Right kidney (tissue), 9 donors: Measurements from ENCODE around the gene PBOV1.

Experiments
- DNase-seq: peaks from one replicate; pipeline ENCODE4 v3.0.0-alpha.2; 2016
- long read RNA-seq, 8 donors: transcript quantifications; one replicate each; lab custom pipeline, GENCODE V29; 2026

Gene PBOV1
- long read RNA-seq, donor 1 = 0 reads
- long read RNA-seq, donor 2 = 0 reads
- long read RNA-seq, donor 3 = 0 reads
- long read RNA-seq, donor 4 = 0 reads
- long read RNA-seq, donor 5 = 0 reads
- long read RNA-seq, donor 6, partial matches to known transcripts = 0 of 1 reads
- long read RNA-seq, donor 6, other reads (novel, unspliced or antisense) = 0 of 1 reads
- long read RNA-seq, donor 7, partial matches to known transcripts = 0 of 1 reads
- long read RNA-seq, donor 7, other reads (novel, unspliced or antisense) = 0 of 1 reads
- long read RNA-seq, donor 8 = 0 reads

DNA sequence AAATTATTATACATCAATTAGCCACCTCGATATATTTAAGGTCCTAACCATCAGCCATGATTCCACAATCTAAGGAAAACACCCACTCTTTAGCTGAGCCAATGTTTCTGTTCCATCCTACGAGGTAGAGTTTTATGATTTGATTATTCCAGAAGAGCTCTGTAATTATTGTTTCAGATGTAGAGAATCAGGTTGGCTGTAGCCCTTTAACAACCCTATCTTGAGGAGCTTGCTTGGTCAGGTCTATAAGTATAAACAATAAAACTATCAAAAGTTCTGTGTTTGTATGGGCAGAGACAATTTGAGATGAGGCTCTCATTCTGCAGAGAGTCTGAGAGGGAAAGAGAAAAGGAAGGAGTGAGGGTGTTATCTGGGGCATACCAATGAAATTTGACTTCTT, at the start of gene PBOV1:
Gene PBOV1 (minus strand): TSS at position 43 of the 400 bp plus-strand sequence. CDS start 96 bp downstream, outside the sequence.
- DNase-seq = no peak

DNA sequence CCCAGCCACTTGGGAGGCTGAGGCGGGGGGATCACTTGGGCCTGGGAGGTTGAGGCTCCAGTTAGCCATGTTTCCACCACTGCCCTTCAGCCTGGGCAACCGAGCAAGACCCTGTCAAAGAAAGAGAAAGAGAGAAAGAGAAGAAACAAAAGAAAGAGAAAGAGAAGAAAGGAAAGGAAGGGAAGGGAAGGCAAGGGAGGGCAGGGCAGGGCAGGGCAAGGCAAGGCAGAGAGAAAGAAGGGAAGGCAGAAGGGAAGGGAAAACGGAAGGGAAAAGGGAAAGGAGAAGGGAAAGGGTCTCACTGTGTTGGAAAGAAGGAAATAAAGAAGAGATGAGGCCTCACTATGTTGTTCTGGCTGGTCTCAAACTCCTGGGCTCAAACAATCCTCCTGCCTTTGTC, 47.8 kb upstream of the PBOV1 start:
- DNase-seq = no peak

- DNase-seq = no peak
Measured at GRCh38 chr6:138264372-138264880, 46.1 kb upstream of the PBOV1 start.

DNA sequence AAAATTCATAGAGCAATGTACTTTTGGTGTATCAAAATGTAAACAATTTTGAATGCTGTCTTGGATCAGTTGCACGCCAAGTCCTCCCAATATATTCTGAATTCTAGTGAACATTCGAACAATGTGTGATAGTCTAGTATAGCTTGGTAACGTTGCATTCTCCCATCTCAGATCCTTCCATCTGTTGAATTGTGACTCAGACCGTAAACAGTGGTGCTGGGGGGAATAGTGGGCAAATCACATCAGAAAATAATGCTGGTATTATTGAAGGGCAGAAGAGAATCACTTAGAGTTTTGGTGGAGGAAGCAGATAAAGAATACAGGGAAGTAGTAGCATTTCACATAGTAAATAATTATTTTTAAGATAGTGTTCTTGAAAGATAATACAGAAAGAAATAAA, 45.7 kb upstream of the PBOV1 start:
- DNase-seq = no peak

DNA sequence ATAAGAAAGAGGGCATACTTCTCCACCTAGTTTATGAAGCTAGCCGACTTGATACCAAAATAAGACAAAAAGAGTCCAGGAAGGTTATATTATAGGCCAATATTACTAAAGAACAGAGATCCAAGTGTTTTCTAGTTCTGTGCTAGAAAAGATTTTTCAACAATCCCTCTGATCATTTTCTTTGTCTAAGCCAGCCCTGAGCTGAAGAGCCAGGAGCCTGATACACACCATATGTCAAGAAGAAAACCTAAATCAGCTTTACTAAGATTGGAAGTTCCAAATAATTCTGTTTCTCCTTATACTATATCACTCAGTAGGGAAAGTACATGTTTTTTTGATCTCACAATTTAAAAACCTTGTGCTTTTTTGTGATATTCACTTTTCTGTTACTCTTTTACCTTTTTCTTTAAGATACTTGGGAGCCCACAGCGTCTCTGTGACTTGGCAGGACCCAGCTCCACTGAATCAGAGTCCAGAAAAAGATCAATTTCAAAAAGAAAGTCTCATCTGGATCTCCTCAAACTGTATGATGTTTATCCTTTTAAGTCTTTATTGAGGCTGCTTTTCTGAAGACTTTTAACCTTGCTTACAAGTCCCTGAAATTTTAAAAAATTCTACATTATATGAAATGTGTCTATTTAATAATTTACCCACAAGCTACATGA, 43.0 kb upstream of the PBOV1 start:
- DNase-seq = no peak

DNA sequence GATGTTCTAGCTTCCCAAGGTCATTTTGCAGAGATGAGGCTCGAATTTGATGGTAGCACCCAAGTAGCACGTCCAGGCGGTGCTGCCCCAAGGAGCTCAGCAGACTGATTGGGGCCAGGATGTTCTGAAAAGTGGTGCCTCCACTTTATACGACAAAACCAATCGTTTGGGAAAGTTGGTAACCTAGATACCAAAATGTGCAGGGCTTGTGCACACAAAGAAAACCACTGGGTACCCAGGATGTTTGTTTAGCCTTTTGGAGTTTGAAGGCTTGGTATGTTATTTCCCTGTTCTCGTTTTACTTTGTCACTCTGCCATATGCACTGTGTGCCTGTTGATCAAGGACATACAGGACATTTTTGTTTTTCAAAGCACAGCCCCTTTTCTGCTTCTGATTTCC, 40.7 kb upstream of the PBOV1 start:
- DNase-seq = no peak

DNA sequence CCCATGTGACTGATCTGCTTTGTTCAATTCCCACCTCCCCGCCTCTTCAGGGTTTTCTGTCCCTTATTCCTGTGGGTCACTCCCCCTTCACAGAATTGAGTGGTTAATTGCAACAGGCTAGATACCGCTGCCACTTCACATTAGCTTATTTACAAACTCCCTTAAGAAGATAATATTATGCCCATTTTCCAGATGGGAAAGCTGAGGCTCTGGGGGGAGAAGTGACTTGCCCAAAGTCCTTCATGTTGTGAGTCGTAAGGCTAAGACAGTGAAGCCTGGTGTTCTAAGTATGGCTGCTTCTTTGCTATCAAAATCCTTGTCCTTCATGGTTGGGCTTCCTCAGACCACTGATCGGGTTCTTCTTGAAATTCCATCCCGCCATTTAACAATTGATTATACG, 39.9 kb upstream of the PBOV1 start:
- no peak for DNase-seq

DNA sequence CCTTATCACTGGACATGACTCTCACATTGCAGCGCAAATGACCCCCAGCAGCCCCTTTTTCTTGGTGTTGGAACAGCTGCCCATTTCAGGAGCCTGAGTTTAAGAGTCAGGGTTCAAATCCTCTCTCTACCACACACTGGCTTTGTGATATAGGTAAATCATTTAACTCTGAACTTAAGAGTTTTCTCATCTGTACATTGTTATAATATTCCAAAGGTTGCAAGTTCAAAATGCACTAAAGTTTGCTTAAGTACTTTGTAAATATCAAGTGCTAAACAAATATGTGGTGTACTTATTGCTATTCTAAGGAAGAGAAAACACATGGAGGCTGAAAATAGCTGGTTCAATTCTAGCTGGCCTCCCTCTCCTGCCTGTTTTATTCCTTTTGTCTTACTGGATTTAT, 39.3 kb upstream of the PBOV1 start:
- DNase-seq = no peak

DNA sequence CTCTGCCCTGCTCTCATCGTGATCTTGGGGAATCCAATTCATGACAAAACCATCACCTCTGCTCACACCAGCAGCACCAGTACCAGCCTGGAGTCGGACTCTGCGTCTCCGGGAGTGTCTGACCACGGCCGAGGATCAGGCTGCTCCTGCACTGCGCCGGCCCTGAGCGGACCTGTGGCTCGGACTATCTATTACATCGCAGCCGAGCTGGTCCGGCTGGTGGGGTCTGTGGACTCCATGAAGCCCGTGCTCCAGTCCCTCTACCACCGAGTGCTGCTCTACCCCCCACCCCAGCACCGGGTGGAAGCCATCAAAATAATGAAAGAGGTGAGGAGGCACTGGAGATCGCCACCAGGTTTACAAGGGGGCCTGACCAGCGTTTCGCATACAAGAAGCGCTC, 37.2 kb upstream of the PBOV1 start:
- DNase-seq = no peak

DNA sequence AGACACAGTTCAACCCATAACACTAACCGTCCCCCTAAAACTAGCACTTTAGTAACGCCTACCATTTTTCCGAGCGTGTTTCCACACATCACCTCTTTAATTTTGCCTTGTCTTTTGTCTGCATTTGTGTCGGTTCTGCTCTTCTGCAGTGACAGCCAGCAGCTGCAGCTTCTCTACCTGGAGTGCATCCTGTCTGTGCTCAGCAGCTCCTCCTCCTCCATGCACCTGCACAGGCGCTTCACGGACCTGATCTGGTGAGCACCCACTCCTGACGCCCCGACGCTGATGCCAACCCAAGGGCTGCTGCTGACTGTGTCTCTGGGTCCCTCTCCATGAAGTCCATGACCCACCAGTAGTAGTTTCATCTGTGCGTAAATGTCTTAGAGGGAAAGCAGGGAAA, 35.4 kb upstream of the PBOV1 start:
- no peak for DNase-seq

DNA sequence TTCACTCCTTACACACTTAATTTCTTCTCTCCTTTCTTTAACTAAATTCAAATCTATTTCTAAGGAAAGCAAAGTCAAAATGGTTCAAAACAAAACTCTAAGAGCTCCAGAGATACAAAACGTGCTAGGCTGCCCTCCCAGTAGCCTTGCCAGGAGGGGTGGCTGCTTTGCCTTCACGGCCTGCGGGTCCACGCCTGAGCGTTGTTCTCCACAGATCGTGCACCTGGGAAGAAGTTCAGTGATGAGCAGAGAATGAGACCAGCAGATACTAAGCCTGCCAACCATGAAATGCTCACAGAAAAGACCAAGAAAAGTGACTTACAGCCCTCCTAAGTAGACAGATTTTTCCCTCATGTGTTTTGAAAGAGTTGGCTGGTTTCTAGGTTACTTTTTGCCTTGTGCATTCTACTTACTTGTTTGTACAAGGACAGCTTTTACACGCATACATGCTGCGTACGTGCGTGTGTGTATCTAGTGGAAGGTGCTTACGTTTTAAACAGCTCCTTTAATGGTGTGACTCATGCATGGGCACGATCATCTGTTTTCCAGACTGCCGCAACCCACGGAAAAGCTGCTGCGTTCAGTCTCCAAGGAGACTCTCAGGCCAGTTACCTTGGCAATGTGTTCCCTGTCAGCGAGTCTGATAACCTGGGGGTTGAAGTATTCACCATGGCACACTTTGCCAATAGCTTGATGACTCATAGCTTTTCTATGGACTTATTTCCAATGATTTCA, 32.4 kb upstream of the PBOV1 start:
- no peak for DNase-seq

DNA sequence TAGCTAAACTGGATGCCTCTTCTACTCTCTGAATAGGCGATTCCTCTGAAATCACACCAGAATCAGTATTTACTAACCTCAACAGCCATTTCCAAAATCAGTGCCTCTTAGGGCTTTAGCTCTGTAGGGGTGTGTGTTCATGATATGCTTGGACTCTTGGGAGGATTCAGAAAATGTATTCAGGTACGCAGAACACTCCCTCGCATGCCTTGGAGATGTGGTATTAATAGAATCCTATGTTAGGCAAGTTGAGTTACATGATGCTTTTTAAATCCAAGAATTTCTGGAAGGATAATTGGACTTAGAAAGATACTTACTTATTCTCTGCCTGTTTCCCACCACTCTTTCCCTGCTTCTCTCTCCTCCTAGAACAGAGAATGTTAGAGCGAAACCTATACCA, 31.8 kb upstream of the PBOV1 start:
- no peak for DNase-seq

GRCh38 chr6:138248878-138249277, 30.6 kb upstream of the PBOV1 start:
- no peak for DNase-seq

DNA sequence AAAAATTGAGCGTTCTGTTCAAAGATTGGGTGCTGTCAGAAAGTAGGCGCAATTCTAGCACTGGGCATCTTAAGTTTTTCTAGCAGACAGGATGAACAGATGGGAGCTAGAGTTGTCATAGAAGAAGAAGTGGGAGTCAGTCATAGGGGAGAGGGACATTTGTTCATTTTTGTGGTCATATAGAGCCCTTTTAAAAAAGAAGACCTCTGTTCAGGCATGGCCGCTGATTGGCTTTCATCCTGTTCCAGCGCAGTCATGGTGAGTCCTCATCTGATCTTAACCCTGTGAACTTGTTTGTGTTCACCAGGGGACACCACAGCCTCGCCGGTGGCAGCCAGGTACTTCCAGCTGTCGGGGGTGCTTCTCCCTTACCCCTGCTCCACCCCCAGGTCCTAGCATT, 29.7 kb upstream of the PBOV1 start:
- no peak for DNase-seq

GRCh38 chr6:138246650-138247440, 28.6 kb upstream of the PBOV1 start:
- DNase-seq = no peak

GRCh38 chr6:138245751-138246150, 27.5 kb upstream of the PBOV1 start:
- DNase-seq = no peak

GRCh38 chr6:138242987-138243592, 24.8 kb upstream of the PBOV1 start:
- no peak for DNase-seq

DNA sequence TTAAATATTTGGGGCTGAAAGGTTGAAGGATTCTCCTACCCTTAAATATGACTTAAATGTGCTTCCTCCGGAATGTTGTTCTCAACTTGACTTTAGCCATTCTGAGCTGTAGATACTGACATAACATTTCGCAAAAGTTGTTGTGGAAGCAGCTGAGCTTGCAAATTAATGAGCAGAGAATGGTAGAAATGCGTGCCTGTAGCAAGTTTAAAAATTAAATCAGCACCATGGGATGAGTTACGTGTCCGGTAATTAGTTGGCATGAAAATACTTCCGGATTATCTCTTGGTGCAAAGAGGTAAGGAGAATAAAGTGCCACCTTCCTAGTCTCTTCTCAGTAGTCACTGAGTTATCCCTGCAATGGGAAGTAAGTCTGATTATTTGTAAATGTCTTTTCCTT, 23.6 kb upstream of the PBOV1 start:
- no peak for DNase-seq

DNA sequence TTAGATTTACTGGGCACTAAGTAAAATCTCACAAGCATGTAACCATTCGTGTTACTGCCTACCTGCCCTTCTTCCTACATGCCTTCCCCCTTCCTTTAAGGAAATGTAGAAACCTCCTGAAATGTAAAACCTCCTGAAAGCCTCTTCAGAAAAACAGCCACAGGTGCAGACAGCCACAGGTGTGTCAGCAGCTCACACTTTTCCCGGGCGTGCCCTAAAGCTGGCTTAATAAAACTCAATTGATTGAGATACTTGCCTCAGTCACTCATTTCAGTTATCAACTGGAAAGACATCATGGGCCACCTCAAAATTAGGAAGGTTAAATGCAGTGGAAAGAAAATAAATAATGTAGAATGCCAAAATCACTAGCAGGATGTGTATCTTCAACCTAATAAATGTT, 23.1 kb upstream of the PBOV1 start:
- no peak for DNase-seq

DNA sequence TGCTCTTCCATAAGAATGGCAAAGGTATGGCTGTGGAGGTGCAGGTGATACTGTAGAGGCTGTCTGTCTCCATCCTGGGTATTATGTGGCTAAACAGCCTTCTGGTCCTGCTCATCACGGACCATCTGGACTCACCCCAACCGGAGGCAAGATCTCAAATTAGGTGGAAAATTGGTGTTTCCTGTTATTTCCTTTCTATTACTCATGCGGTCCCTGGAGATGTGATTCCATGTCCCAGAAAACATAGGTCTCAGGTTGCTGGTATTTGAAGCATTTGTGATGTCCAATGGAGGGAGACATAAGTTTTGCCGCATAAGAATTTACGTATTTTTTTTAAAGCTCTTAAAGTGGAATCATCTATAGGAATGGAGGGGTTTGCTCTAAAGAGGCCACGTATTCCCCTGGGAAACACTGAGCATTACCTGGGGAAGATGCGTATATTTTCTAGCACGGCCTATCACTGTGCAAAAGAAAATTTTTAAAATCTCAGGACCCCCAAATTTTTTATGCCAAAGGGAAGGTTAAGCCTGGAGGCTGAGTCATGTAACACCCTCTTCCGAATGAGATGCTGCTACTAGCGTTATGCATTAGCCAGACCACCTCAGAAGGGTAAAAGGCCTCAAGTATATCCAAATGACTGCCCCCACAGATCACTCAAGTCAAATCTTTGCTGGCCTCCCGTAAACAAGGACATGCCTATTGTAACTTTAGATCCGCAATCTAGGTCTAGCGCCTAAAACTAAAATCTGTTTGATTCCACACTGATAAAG, 22.4 kb upstream of the PBOV1 start:
- no peak for DNase-seq

- DNase-seq = no peak
Measured at GRCh38 chr6:138239774-138240173, 21.5 kb upstream of the PBOV1 start.
